Brain pericyte (primary cell): ENCODE measurements around the gene ZFAND4.
"Not testable (repeated sequence)": the region's sequence is repeated elsewhere in the genome, so short reads cannot be mapped to it uniquely, and the experiment has no call there.

Experiments used
- DNase-seq: peaks from one replicate; pipeline ENCODE4 v3.0.0-alpha.2; 2012; ENCODE audit warnings: low read depth, low spot score

ZFAND4 gene

DNA sequence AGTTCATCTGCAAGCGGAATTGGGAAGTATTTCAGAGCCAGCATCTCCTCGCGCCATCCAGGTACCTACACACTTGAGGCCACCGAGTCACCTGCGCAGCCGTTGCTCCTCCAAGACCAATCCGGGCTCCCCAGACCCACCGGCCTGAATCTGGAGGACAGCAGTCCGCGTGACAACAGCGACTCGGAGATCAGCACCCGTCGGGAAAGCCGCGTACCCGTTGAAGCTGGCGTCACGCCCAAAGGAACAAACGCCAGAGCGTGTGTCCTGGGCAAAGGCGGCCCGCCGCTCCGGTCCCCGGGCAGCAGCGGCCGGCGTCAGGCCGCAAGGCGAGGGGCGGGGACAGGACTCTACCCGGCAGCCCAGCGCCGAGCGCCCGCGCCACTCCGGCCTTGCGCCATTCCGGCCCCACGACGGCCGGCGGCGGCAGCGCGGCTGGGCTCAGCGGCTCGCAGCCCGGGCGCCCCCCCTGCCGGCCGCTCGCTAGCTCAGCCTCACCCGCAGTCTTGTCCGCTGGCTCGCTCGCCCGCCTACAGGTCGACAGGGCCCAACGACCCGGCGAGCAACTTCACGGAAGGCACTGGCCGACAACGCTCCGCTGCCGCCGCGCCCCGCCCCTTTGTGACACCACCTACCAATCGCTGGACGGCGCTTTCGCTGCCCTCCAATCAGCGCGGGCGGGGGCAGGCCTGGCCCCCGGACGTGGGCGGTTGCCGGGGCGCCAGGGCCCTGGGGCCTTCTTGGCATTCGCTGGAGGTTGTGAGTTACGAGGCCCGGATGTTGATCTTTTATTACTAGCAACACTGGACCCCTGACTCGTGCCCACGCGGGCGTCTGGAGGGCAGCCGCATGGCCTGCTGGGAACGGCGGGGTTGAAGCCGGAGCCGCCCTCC is at the start of gene ZFAND4:
Gene ZFAND4, minus strand, starts transcription at position 592 of the 893 bp plus-strand sequence. CDS start 9,047 bp downstream, outside the sequence.
- DNase-seq = peak; percentile 89

GRCh38 chr10:45721503-45721902 is 48.9 kb upstream of the ZFAND4 start:
- DNase-seq = not testable (repeated sequence)

- DNase-seq = not testable (repeated sequence)
Observed at GRCh38 chr10:45717642-45718041, 45.1 kb upstream of the ZFAND4 start.

GRCh38 chr10:45717053-45717452 is 44.5 kb upstream of the ZFAND4 start:
- DNase-seq = not testable (repeated sequence)

- not testable (repeated sequence) for DNase-seq
Observed at GRCh38 chr10:45711223-45711622, 38.7 kb upstream of the ZFAND4 start.

- DNase-seq = not testable (repeated sequence)
Observed at GRCh38 chr10:45710200-45710796, 37.7 kb upstream of the ZFAND4 start.

DNA sequence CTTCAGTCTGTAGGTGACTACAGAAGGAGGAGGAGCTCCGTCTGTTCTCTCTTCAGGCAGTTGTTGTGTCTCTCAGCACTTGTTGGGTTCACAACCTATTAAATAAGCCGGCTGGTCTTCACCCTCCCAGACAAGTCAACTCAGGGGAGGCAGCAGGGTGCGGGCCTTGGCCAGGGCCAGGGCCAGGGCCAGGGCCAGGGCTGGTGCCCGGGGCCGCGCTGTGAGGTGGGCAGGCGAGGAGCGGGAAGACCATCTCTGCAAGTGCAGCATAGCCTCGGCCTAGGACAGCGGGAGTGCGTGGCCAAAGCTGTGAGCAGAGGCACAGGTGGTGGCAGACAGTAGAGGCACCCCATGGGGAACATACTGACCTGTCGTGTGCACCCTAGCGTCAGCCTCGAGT is 5.9 kb upstream of the ZFAND4 start:
- DNase-seq = not testable (repeated sequence)

GRCh38 chr10:45675388-45675787 is 2.8 kb upstream of the ZFAND4 start:
- DNase-seq = no peak

- DNase-seq = no peak
Observed at GRCh38 chr10:45673074-45673648, 589 bp upstream of the ZFAND4 start.

GRCh38 chr10:45671300-45671699 is 1.3 kb downstream of the ZFAND4 start:
- DNase-seq = not testable (repeated sequence)

- not testable (repeated sequence) for DNase-seq
Observed at GRCh38 chr10:45669897-45670296, 2.7 kb downstream of the ZFAND4 start.

GRCh38 chr10:45660876-45661411 is 11.6 kb downstream of the ZFAND4 start:
- no peak for DNase-seq

- DNase-seq = no peak
Observed at GRCh38 chr10:45657033-45657926, 15.3 kb downstream of the ZFAND4 start.

DNA sequence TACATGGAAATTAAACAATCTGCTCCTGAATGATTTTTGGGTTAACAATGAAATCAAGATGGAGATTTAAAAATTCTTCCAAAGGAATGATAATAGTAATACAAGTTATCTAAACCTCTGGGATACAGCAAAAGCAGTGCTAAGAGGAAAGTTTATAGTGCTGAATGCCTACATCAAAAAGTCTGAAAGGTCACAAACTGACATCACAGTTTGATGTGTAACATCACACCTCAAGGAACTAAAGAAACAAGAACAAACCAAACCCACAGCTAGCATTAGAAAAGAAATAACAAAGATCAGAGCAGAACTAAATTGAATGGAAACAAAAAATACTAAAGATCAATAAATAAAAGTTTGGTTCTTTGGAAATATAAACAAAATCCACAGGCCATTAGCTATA is 17.4 kb downstream of the ZFAND4 start:
- no peak for DNase-seq

GRCh38 chr10:45654753-45655141 is 17.8 kb downstream of the ZFAND4 start:
- DNase-seq = not testable (repeated sequence)

DNA sequence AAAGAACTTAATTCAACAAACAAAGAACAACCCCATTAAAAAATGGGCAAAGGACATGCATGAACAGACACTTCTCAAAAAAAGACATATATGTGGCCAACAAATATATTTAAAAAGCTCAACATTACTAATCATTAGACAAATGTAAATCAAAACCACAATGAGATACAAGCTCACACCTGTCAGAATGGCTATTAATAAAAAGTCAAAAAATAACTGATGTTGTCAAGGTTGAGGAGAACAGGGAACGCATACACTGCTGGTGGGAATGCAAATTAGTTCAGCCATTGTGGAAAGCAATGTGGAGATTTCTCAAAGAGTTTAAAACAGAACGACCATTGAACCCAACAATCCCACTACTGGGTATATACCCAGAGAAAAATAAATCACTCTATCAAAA is 19.1 kb downstream of the ZFAND4 start:
- no peak for DNase-seq

DNA sequence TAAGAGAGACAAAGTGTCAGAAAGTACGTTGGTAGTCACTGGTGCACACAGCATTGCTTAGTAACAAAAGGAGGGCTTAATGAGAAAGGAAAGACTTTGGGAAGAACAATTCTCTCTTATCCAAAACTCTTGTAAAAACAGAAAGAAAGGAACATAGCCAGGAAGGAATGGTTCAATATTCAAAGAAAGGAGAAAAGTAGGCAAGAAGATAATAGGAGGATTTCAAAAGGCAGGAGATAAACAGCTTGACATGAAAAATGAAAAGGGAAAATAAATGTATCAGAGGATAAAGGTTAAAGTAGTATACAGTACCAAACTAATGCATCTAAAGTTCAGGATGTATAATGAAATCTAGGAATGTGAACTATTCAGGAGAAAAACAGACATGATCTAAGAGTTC is 20.1 kb downstream of the ZFAND4 start:
- DNase-seq = no peak

DNA sequence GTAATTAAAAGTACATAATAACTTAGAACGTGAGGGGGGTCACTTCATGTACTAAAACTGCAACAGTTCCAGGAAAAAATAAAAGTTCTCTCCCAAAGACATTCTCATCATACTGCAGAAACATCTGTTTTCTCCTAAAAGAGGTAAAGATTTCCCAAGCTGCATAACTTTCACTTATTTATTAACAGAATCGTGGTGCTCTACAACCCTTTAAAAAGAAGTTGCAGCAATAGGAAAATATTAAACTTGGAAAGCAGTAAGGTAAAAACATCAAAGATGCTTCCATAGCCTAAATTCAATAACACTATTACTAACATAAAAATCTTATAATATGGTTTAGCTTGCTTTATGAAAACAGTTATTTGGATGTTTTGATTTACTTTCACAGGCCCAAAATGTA is 23.3 kb downstream of the ZFAND4 start:
- DNase-seq = no peak

DNA sequence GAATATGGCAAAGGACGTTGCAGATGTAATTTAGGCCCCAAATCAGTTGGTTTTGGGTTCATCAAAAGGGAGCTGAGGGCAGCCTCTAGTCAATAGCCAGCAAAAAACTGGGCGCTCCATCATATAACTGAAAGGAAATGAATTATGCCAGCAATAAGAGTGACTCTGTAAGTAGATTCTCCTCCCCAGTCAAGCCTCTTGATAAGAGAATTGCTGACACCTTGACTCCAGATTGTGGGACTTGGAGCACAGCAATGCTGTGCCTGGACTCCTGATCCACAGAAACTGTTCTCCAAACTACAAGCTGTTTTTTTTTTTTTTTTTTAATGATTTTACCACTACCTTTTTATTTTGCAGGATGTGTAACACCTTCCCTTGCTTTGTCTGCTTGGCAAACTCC is 25.5 kb downstream of the ZFAND4 start:
- no peak for DNase-seq

DNA sequence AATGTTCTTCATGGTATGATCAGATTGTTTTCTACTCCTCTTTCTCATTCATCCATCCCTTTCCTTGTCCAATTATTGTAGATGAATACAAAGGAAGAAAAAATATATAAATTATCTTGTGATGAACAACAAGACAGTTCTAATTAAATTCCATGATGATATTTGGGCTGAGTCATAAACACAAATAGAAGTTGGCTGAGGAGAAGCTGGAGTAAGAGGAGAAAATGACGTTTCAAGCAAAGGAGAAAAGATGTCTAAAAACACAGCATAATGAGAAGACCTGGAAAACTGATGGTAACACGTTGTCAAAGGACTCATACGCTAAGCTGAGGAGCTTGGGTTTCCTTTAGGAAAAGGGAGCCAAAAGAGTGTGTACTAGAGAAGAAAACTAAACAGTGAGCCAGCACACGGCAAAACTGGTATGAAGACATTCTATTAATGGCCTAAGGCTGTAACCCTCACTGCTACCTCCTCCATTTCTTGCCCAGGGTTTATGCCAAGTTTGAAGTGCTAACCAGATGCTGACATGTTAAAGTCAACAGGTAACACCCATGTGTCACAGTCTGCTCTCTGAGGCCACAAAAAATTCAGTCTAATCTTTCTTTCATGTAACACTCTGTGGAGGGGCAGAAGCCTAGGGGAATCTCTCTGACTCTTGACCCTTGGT is 26.1 kb downstream of the ZFAND4 start:
- no peak for DNase-seq

- DNase-seq = no peak
Observed at GRCh38 chr10:45644527-45644926, 28.0 kb downstream of the ZFAND4 start.
